ENCODE results near the gene SOX12. TPM values are rescaled to one million over a fixed set of nuclear protein-coding genes. Genes with fewer than 3 reads are reported as not detected.

SOX12 gene
- total and polyA plus RNA-seq, 2 donors (not counting 1 experiment from before 2014, with no cell fraction given): 5.3 to 13.6 TPM

GRCh38 chr20:324177-325044, 941 bp upstream of the SOX12 start:
- H3K4me3 Mint-ChIP-seq: peak overlapping the region; percentile 95
- under 1% methylated on average over 53 of the region's 69 CpGs for WGBS (ENCODE audit: insufficient coverage)
- ChIA-PET CTCF (interaction anchor here (0.9 to 7.5 kb wide), 6 partner anchors 10 to 66 kb away, joined by 3 to 58 read pairs (median 5); partner anchors contain the start of gene ZCCHC3), POLR2A (interaction anchor here (0.6 to 4.8 kb wide), 11 partner anchors 9 to 219 kb away, joined by 3 to 35 read pairs (median 5); partner anchors contain the start of genes CSNK2A1 and ZCCHC3)
- Histone ChIP-seq H4K20me1 (ENCODE audit: control insufficient read depth, insufficient read depth, low read length, poor library complexity, severe bottlenecking) (peaks cover 20% of the 10 kb centered on the region), H3K27me3 (replicated peaks in 1 of 4; ENCODE audit: control extremely low read depth in 1 of 4, control insufficient read depth in 3 of 4, insufficient read depth in 4 of 4, low read length in 3 of 4) (no peaks in the 10 kb centered on the region), H3K27ac (ENCODE audit: low read length in 2 of 2) (peak overlapping the region; percentile 65 to 89), H2AFZ (ENCODE audit: insufficient read depth, low read depth, low read length, poor library complexity, severe bottlenecking) (peak overlapping the region; percentile 91), H3K79me2 (ENCODE audit: control insufficient read depth, insufficient read depth, low read length) (no peaks in the 10 kb centered on the region), H3K4me1 (ENCODE audit: control insufficient read depth in 2 of 2, insufficient read depth in 2 of 2, low read length in 2 of 2) (peaks cover 15 to 29% of the 10 kb centered on the region in 2 donors), H3K4me3 (ENCODE audit: control extremely low read depth in 1 of 5, extremely low read depth in 1 of 5, insufficient read depth in 1 of 5, low read depth in 2 of 5, low read length in 4 of 5) (peak overlapping the region; percentile 58 to 95 (median 79)), H3K9me3 (ENCODE audit: control extremely low read depth in 1 of 3, control insufficient read depth in 2 of 3, insufficient read depth in 1 of 3, low read length in 2 of 3) (peaks cover 0 to 4% (median 0%) of the 10 kb centered on the region in 3 donors), H3K36me3 (replicated peaks in 1 of 2; ENCODE audit: control extremely low read depth in 1 of 2, control insufficient read depth in 1 of 2, extremely low read depth in 1 of 2, insufficient read depth in 2 of 2, low read length in 1 of 2) (peaks cover 0 to 3% of the 10 kb centered on the region in 2 experiments), H3K9ac (ENCODE audit: low read length) (peak overlapping the region; percentile 77), H3K4me2 (replicated peaks; ENCODE audit: low read depth, low read length, poor library complexity, severe bottlenecking) (peak overlapping the region; percentile 97)
- DNase-seq (peak; percentile 95), ATAC-seq (ENCODE audit: low read depth) (peak; percentile 57)
- intact Hi-C loops (cut with micrococcal nuclease): loop anchor here (1.0 kb wide), 6 partner anchors 14 to 138 kb away; partner anchors contain the start of genes C20orf96, NRSN2, RBCK1 and TBC1D20
- no peaks in the 10 kb centered on the region for H3K9me3 Mint-ChIP-seq (ENCODE audit: insufficient read depth)
- no peaks in the 10 kb centered on the region for H3K27me3 Mint-ChIP-seq
- H3K4me1 Mint-ChIP-seq: peaks cover 26% of the 10 kb centered on the region
- H3K27ac Mint-ChIP-seq: peak overlapping the region; percentile 95
- TF ChIP-seq EZH2 (IDR thresholded peaks at IDR 0.05; ENCODE audit: borderline replicate concordance, insufficient read depth, low read depth, low read length, poor library complexity, severe bottlenecking) (no peak), CTCF (IDR thresholded peaks at IDR 0.05) (peak; percentile 56)

Measured in B cell (primary cell).